HG03060 (cell line): ENCODE measurements around the gene FRY.
"Not testable (repeated sequence)": the region's sequence is repeated elsewhere in the genome, so short reads cannot be mapped to it uniquely, and the experiment has no call there.

Source experiments
- ATAC-seq: cut with Tn5 transposase; IDR thresholded peaks from one replicate; pipeline ENCODE4 v1.9.1; 2021; ENCODE audit warnings: low read depth, moderate number of reproducible peaks; ENCODE audit not compliant: unreplicated experiment

FRY gene

GRCh38 chr13:32040052-32040642 lies 8.6 kb downstream of the FRY start:
- no peak for ATAC-seq

- no peak for ATAC-seq
Observed at GRCh38 chr13:32040689-32041088, 9.1 kb downstream of the FRY start.

GRCh38 chr13:32041429-32041828 lies 9.9 kb downstream of the FRY start:
- no peak for ATAC-seq

- ATAC-seq, result no peak
Observed at GRCh38 chr13:32042551-32042950, 11.0 kb downstream of the FRY start.

- no peak for ATAC-seq
Observed at GRCh38 chr13:32044446-32044845, 12.9 kb downstream of the FRY start.

GRCh38 chr13:32045537-32045936 lies 14.0 kb downstream of the FRY start:
- no peak for ATAC-seq

- ATAC-seq, result no peak
Observed at GRCh38 chr13:32045982-32046785, 14.6 kb downstream of the FRY start.

GRCh38 chr13:32047088-32047487 lies 15.5 kb downstream of the FRY start:
- no peak for ATAC-seq

- ATAC-seq, result no peak
Observed at GRCh38 chr13:32047793-32048192, 16.2 kb downstream of the FRY start.

GRCh38 chr13:32048816-32049215 lies 17.2 kb downstream of the FRY start:
- ATAC-seq, result no peak

GRCh38 chr13:32051156-32051555 lies 19.6 kb downstream of the FRY start:
- ATAC-seq, result no peak

GRCh38 chr13:32056316-32056715 lies 24.7 kb downstream of the FRY start:
- ATAC-seq, result no peak

- ATAC-seq, result not testable (repeated sequence)
Observed at GRCh38 chr13:32057325-32057724, 25.8 kb downstream of the FRY start.

GRCh38 chr13:32059511-32059984 lies 28.0 kb downstream of the FRY start:
- ATAC-seq, result no peak

- ATAC-seq, result no peak
Observed at GRCh38 chr13:32060401-32060878, 28.9 kb downstream of the FRY start.

GRCh38 chr13:32063619-32064233 lies 32.2 kb downstream of the FRY start:
- ATAC-seq, result no peak

GRCh38 chr13:32067149-32067961 lies 35.8 kb downstream of the FRY start:
- ATAC-seq, result no peak

GRCh38 chr13:32068255-32068654 lies 36.7 kb downstream of the FRY start:
- no peak for ATAC-seq

- ATAC-seq, result no peak
Observed at GRCh38 chr13:32073180-32073864, 41.7 kb downstream of the FRY start.
